HG02642 (cell line): Measurements from ENCODE around the gene MXRA8.

Experiments
- ATAC-seq: cut with Tn5 transposase; IDR thresholded peaks from one replicate; pipeline ENCODE4 v1.9.1; 2021; ENCODE audit warnings: mild to moderate bottlenecking; ENCODE audit not compliant: unreplicated experiment, poor library complexity

The MXRA8 gene

DNA sequence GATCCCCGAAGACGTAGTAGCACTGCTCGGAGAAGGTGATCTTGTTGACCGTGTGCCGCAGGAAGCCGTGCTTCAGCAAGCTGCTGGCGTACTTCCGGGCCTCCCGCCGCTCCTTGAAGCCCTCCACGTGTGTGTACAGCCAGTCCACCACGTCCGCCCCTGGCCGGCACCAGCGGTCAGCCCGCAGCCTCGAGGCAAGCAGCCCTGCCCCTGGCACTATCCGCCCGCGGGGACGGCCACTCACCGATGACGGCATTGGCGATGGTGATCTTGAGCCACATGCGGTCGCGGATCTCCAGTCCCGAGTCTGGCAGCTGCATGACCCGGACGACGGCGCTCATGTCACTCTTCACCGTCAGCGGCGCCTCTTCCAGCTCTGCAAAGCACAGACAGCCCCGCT is 20.1 kb downstream of the MXRA8 start:
- no peak for ATAC-seq

- no peak for ATAC-seq
Measured at GRCh38 chr1:1337793-1338147, 20.6 kb downstream of the MXRA8 start.

- ATAC-seq = no peak
Measured at GRCh38 chr1:1336931-1337792, 21.2 kb downstream of the MXRA8 start.

GRCh38 chr1:1336446-1336845 is 21.9 kb downstream of the MXRA8 start:
- no peak for ATAC-seq

- no peak for ATAC-seq
Measured at GRCh38 chr1:1335792-1336248, 22.5 kb downstream of the MXRA8 start.

DNA sequence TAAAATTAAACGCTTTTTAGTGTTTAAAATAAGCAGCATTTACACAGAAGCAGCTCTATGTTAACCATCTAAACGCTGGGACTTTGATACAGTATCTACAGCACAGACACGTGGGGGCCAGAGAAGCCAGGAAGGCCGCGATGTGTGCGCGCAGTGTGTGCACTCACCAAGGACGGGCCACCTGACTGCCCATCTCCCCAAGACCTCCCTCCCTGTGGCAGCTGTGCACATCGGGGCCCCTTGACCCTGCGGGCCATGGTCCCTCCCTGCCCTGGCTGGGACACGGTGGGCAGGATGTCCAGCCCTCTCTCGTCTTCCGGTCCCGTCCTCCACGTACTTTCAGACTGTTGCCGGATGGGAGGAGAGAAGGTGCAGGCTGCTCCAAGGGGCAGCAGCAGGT is 23.1 kb downstream of the MXRA8 start:
- ATAC-seq = no peak

- ATAC-seq = no peak
Measured at GRCh38 chr1:1334835-1335234, 23.5 kb downstream of the MXRA8 start.

- no peak for ATAC-seq
Measured at GRCh38 chr1:1333551-1334241, 24.7 kb downstream of the MXRA8 start.

DNA sequence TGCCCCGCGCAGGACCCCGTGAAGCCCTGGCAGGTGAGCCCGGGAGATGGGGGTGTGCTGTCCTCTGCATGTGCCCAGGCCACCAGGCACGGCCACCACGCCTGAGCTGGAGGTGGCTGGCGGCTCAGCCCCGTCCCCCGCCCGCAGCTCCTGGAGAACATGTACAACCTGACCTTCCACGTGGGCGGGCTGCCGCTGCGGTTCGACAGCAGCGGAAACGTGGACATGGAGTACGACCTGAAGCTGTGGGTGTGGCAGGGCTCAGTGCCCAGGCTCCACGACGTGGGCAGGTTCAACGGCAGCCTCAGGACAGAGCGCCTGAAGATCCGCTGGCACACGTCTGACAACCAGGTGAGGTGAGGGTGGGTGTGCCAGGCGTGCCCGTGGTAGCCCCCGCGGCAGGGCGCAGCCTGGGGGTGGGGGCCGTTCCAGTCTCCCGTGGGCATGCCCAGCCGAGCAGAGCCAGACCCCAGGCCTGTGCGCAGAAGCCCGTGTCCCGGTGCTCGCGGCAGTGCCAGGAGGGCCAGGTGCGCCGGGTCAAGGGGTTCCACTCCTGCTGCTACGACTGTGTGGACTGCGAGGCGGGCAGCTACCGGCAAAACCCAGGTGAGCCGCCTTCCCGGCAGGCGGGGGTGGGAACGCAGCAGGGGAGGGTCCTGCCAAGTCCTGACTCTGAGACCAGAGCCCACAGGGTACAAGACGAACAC is 25.4 kb downstream of the MXRA8 start:
- ATAC-seq = no peak

DNA sequence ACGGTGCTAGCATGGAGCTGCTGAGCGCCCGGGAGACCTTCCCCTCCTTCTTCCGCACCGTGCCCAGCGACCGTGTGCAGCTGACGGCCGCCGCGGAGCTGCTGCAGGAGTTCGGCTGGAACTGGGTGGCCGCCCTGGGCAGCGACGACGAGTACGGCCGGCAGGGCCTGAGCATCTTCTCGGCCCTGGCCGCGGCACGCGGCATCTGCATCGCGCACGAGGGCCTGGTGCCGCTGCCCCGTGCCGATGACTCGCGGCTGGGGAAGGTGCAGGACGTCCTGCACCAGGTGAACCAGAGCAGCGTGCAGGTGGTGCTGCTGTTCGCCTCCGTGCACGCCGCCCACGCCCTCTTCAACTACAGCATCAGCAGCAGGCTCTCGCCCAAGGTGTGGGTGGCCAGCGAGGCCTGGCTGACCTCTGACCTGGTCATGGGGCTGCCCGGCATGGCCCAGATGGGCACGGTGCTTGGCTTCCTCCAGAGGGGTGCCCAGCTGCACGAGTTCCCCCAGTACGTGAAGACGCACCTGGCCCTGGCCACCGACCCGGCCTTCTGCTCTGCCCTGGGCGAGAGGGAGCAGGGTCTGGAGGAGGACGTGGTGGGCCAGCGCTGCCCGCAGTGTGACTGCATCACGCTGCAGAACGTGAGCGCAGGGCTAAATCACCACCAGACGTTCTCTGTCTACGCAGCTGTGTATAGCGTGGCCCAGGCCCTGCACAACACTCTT is 26.2 kb downstream of the MXRA8 start:
- no peak for ATAC-seq

- ATAC-seq = no peak
Measured at GRCh38 chr1:1331068-1331965, 27.0 kb downstream of the MXRA8 start, which contains the start of gene TAS1R3. Gene TAS1R3, plus strand, starts transcription at chr1:1331280. Its CDS starts 66 bp downstream, at chr1:1331346.

DNA sequence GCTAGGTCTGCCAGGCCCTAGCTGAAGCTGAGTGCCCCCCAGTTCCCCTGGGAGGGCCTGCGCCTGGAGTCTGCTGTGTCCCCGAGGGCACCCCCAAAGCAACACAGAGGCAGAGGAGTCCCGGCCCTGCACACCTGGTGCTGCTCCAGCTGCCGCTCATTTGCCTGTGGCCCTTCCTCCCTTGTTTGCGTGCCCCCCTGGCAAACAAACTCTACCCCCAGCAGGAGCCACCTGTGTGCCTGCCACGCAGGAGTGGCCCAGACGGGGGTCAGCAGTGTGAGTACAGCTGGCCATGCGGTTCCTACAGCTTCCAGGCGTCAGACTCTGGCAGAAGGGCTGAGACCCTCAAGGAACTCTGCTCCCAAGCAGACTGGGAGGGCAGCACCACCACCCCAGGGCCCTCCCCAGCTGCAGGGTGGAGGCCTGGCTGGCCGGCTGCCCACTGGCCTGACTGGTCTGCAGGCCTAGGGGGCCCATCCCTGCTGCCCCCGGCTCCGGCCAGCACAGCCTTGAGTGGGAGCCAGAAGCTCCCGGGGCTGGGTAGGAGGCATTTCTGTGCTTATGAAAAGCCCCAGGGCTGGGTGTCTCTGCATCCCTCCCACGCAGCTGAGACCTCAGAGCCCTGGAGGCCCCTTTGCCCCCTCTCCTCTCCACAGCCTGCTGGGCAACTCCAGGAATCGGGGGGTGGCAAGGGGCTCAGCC is 27.8 kb downstream of the MXRA8 start:
- ATAC-seq = no peak

DNA sequence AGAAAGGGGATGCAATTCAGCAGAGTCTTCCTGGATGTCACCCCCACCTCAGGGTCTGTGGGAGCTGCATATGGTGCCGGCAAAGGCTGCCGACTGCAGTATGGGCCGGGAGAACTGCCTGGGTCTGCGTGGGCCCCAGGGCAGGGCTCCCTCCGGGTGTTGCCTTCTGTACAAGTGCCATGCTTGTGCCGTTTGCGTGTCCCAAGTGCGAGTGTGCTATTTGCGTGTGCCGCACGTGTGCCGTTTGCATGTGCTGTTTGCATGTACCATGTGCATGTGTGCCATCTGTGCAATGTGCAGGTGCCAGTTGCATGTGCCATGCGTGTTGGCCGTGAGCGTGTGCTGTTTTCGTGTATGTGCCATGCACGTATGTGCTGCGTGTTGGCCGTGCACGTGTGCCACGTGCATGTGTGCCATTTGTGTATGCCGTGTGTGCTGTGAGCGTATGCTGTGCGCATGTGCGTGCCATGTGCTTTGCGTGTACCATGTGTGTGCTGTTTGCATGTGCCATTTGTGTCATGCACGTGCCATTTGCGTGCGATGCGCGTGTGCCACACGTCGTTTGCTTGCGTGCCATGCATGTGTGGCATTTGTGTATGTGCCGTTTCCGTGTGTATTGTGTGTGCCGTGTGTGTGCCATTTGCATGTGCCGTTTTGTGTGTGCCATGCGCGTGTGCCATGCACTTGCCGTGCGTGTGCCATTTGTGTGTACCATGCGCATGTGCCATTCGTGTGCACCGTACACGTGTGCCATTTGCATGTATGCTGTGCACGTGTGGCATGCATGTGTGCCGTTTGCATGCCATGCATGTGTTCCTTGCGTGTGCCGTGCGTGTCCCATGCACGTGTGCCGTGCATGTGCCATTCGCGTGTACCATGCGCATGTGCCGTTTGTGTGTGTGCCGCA is 28.8 kb downstream of the MXRA8 start:
- ATAC-seq = no peak

DNA sequence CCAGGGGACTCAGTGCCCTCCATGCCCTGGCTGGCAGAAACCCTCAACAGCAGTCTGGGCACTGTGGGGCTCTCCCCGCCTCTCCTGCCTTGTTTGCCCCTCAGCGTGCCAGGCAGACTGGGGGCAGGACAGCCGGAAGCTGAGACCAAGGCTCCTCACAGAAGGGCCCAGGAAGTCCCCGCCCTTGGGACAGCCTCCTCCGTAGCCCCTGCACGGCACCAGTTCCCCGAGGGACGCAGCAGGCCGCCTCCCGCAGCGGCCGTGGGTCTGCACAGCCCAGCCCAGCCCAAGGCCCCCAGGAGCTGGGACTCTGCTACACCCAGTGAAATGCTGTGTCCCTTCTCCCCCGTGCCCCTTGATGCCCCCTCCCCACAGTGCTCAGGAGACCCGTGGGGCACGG is 30.1 kb downstream of the MXRA8 start:
- no peak for ATAC-seq

GRCh38 chr1:1327291-1327690 is 31.1 kb downstream of the MXRA8 start:
- no peak for ATAC-seq

GRCh38 chr1:1326075-1326605 is 32.2 kb downstream of the MXRA8 start:
- ATAC-seq = no peak

DNA sequence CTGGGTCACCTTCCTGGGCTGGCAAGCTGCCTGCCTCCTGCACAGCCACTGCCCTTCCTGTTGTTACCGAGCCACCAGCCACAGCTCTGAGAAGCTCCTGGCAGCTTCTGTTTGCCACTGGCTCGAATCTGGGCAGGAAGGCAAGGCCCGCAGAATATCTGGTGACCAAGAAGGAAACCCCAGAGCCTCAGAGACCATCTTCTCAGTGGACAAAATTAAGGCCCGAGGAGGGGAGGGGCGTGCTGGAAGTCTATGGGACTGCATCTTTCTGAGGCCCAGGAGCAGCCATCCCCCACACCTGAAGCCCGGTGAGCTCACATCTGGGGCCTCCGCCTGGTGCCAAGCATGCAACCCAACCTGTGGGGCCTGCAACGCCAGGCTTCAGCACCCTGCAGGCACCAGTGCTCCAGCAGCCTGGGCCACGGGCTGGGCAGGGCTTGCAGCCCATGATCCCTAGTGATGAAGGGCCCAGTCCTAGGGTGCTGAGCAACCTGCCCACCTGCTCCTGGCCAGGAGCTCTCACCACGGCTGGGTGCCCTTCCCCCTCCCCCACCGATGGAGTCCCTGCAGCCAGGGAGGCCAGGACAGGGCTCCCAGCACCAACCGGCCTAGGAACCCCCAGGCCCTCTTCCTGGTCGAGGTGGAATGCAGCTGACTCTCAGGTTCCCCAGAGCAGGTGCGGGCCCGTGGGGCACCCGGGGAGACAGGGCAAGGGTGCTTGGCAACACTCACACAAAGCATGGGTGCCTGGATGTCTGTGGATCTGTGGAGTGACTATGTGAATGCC is 32.9 kb downstream of the MXRA8 start:
- no peak for ATAC-seq
